NK-92 treated with Interleukin-12 subunit alpha and Interleukin-12 subunit beta, amount 100 ng/mL, for 24 hours (cell line): ENCODE data around the gene ZNF224.

Experiments used
- DNase-seq: peaks from one replicate; lab custom pipeline; 2025; lab: John Stamatoyannopoulos, UW

The ZNF224 gene

GRCh38 chr19:44131955-44132354 is 37.8 kb downstream of the ZNF224 start:
- DNase-seq = no peak

GRCh38 chr19:44141191-44142058 is 47.3 kb downstream of the ZNF224 start, which contains the start of gene ZNF234:
ZNF234 (plus strand) TSS chr19:44141554; CDS start chr19:44144633, 3,079 bp downstream.
- no peak for DNase-seq

- no peak for DNase-seq
Measured at GRCh38 chr19:44142059-44142433, 47.9 kb downstream of the ZNF224 start.

GRCh38 chr19:44149776-44150175 is 55.6 kb downstream of the ZNF224 start:
- DNase-seq = no peak

GRCh38 chr19:44151491-44151890 is 57.3 kb downstream of the ZNF224 start:
- DNase-seq = no peak

GRCh38 chr19:44156475-44156874 is 62.3 kb downstream of the ZNF224 start:
- no peak for DNase-seq
